Measurements from ENCODE around the gene GOPC. TPM values are rescaled to one million over a fixed set of nuclear protein-coding genes. Genes with fewer than 3 reads are reported as not detected.

Gene GOPC
- total and polyA plus RNA-seq, 2 of the 8 experiments (the other 6 are each of a cell fraction or from before 2014, with no cell fraction given) = 5.3 to 19.4 TPM

GRCh38 chr6:117547688-117548621, 54.4 kb downstream of the GOPC start (continued):
- TF ChIP-seq KDM4A (IDR thresholded peaks at IDR 0.05; ENCODE audit: low read depth, low read length, severe bottlenecking) = peak; percentile 52
- peak; percentile 16; the same call in 1 of the 2 replicates for TF ChIP-seq TEAD4 (IDR thresholded peaks at IDR 0.05; ENCODE audit: low read depth, low read length)
- TF ChIP-seq FOSL1 (IDR thresholded peaks at IDR 0.05; ENCODE audit: insufficient read depth, low read depth, low read length) = no peak
- peak; percentile 96 for TF ChIP-seq MAX (IDR thresholded peaks at IDR 0.05)
- 0 out of 2 replicates have a peak, but pooled peaks have one; percentile 25 for TF ChIP-seq PHF8 (conservative IDR thresholded peaks at IDR 0.05; ENCODE audit: low read depth, low read length)
- no peak for TF ChIP-seq MAFK (IDR thresholded peaks at IDR 0.05; ENCODE audit: low read depth, low read length)
- TF ChIP-seq SIN3A (conservative IDR thresholded peaks at IDR 0.05 in 1 of 2, IDR thresholded peaks at IDR 0.05 in 1 of 2; ENCODE audit: low read depth in 1 of 2, low read length in 2 of 2) = 0 out of 4 replicates have a peak, but pooled peaks of 1 of the 2 experiments have one; percentile 40
